Endothelial cell (in vitro differentiated cells): ENCODE data around the gene MSLN. TPM values are rescaled to one million over a fixed set of nuclear protein-coding genes. Genes with fewer than 3 reads are reported as not detected.

Source experiments
- DNase-seq: peaks from one replicate; pipeline ENCODE4 v3.0.0; 2021; ENCODE audit warnings: low spot score
- H3K27ac Mint-ChIP-seq: one replicate; pipeline ENCODE4 v1.8.0; 2021; ENCODE audit warnings: mixed read lengths, inconsistent platforms; ENCODE audit not compliant: unreplicated experiment
- H3K27me3 Mint-ChIP-seq: one replicate; pipeline ENCODE4 v1.8.0; 2021; ENCODE audit warnings: mild to moderate bottlenecking, moderate library complexity, mixed read lengths, inconsistent platforms; ENCODE audit not compliant: unreplicated experiment
- H3K36me3 Mint-ChIP-seq: one replicate; pipeline ENCODE4 v1.8.0; 2021; ENCODE audit warnings: mild to moderate bottlenecking, low read depth, mixed read lengths, inconsistent platforms; ENCODE audit not compliant: unreplicated experiment
- H3K4me1 Mint-ChIP-seq: one replicate; pipeline ENCODE4 v1.8.0; 2021; ENCODE audit warnings: mild to moderate bottlenecking, mixed read lengths, inconsistent platforms; ENCODE audit not compliant: unreplicated experiment
- H3K4me3 Mint-ChIP-seq: one replicate; pipeline ENCODE4 v1.8.0; 2021; ENCODE audit warnings: mild to moderate bottlenecking, mixed read lengths, inconsistent platforms; ENCODE audit not compliant: unreplicated experiment
- H3K9me3 Mint-ChIP-seq: one replicate; pipeline ENCODE4 v1.8.0; 2021; ENCODE audit warnings: mixed read lengths, inconsistent platforms; ENCODE audit not compliant: unreplicated experiment
- CTCF ChIP-seq: fragments of 200-600 bp; sonication (generic); IDR thresholded peaks from one replicate; pipeline ENCODE4 v1.5.0; 2021; ENCODE audit warnings: antibody characterized with exemption; ENCODE audit not compliant: unreplicated experiment
- total RNA-seq: library from RNA; stranded (reverse); fragmentation: NEBNext Ultra II Directional; extraction: Animal tissue kit (Norgen Biotek cat#: 25700); gene quantifications from one replicate; pipeline ENCODE4 v1.2.1, GENCODE V29; 2021; ENCODE audit not compliant: unreplicated experiment

The MSLN gene
- total RNA-seq, 1 donor from 2014 or later, result 0.44 TPM

DNA sequence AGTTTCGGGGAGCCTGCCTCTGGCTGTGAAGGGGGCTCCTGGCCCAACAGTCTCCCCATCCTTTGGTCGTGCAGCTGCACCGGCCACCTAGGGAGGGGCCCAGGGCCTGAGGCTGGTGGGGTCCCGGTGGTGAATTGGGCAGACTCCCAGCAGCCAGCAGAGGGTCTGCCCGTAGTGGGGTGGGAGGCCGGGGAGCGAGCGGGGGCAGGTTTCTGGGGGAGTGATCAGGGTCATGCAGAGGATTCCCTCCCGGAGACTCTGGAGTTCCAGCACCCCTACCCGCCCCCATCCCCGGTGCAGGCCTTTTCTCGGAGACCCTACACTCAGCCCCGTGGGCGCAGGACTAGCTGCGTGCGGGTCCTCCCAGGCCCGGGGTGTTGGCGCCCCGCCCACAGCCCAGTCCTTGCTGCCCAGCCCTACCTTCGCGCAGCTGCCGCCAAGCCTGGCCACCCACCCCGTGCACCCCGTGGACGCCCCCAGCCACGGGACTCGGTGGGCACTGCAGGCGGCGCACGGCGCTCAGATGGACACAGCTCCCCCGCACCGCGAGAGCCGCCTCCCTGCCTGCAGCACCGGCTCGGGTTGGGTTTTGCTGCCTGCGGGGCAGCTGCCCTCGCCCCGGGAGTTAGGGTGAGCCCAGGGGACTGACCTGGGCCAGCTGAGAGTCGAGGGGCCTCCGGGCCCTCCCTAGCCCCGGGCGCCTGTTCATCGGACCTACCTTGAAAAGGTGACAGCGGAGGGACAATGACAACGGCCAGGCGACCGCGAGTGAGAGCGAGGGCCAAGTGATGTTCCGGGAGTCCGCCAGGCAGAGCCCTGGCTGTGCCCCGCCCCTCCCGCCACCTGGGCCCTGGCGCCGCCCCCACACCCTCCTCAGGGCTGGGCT is 39.7 kb downstream of the MSLN start, which contains the start of gene GNG13:
TSS of gene GNG13 (minus strand) at position 787 of the 886 bp plus-strand sequence. CDS start 1,657 bp downstream, outside the sequence.
- H3K9me3 Mint-ChIP-seq, result no peaks in the 10 kb centered on the region

DNA sequence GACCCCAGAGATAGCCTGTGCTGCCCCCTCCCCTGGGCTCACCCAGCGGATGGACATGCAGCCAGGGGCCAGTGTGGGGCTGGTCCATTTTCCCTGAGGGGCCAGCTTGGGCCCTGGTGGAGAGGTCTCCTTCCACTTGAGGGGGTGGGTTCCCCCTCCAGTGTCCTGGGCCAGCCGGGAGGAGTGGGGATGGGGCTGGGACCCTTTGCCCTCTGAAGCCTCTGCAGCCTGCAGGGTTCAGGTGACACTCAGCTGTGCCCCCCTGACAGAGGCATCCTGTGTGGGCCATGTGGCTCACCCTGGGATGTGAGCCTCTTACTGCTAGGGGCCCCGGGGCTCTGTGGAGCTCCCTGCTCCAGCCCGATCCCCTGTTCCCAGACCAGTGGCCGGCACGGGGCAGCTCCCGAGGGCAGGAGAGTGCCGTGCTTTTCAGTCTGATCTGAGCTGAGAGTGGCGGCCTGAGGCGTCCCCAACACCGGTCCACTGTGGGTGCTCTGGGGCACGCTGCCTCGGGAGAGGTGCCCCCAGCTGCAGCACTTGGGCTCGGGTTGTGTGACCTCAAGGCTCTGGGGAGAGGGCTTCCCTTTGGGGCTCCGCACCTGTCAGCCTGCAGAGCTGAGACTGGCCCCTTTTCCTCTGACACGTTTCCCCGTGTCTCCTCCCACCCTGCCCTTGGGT is 40.4 kb downstream of the MSLN start:
- H3K4me3 Mint-ChIP-seq, result no peak overlapping the region
- H3K27me3 Mint-ChIP-seq, result peaks cover 5% of the 10 kb centered on the region
- TF ChIP-seq CTCF, result no peak
- no peaks in the 10 kb centered on the region for H3K9me3 Mint-ChIP-seq
- H3K4me1 Mint-ChIP-seq, result no peaks in the 10 kb centered on the region
- no peak overlapping the region for H3K27ac Mint-ChIP-seq
- no peaks in the 10 kb centered on the region for H3K36me3 Mint-ChIP-seq
- no peak for DNase-seq

More for the DNA sequence above, 39.7 kb downstream of the MSLN start, which contains the start of gene GNG13:
- no peak within 1 kb of the TSS for H3K4me3 Mint-ChIP-seq
- DNase-seq, result no peak
- H3K4me1 Mint-ChIP-seq, result no peaks in the 10 kb centered on the region
- no peak for TF ChIP-seq CTCF
- H3K36me3 Mint-ChIP-seq, result no peaks in the 10 kb centered on the region
- no peak within 1 kb of the TSS for H3K27ac Mint-ChIP-seq
- peaks cover 6% of the 10 kb centered on the region for H3K27me3 Mint-ChIP-seq

GRCh38 chr16:801584-802363 is 41.2 kb downstream of the MSLN start:
- no peak overlapping the region for H3K27ac Mint-ChIP-seq
- no peak for TF ChIP-seq CTCF
- H3K9me3 Mint-ChIP-seq, result no peaks in the 10 kb centered on the region

DNA sequence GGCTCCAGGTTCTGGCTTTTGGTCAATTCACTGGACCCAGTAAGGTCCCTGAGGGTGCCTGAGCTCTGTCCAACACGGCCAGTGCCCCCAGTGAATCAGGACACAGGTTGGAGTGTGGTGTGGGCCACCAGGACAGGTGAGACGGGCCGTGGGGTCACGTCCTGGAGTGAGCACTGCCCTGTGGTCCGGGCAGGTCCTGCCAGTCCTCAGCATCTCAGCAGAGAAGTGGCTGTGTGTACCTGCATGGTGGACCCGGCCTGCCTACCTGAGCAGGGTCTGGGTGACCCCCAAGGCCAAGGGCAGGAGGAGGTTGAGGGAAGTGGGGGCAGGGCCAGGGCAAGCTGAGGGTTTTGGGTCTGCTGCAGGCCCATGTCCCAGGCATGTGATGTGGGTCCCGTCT is 41.9 kb downstream of the MSLN start:
- TF ChIP-seq CTCF, result no peak
- Mint-ChIP-seq H3K4me3 (no peak overlapping the region), H3K27ac (no peak overlapping the region), H3K4me1 (no peaks in the 10 kb centered on the region), H3K27me3 (peaks cover 5% of the 10 kb centered on the region), H3K36me3 (no peaks in the 10 kb centered on the region), H3K9me3 (no peaks in the 10 kb centered on the region)
- DNase-seq, result no peak

More at GRCh38 chr16:801584-802363, 41.2 kb downstream of the MSLN start:
- H3K4me1 Mint-ChIP-seq, result no peaks in the 10 kb centered on the region
- no peaks in the 10 kb centered on the region for H3K36me3 Mint-ChIP-seq
- no peak for DNase-seq
- H3K27me3 Mint-ChIP-seq, result peaks cover 6% of the 10 kb centered on the region
- H3K4me3 Mint-ChIP-seq, result no peak overlapping the region
